Kasumi-1 (cell line): ENCODE results near the gene ORM2.

Experiments used
- DNase-seq, 2 experiments: peaks; one replicate each; lab custom pipeline; 2025; lab: John Stamatoyannopoulos, UW

The ORM2 gene

DNA sequence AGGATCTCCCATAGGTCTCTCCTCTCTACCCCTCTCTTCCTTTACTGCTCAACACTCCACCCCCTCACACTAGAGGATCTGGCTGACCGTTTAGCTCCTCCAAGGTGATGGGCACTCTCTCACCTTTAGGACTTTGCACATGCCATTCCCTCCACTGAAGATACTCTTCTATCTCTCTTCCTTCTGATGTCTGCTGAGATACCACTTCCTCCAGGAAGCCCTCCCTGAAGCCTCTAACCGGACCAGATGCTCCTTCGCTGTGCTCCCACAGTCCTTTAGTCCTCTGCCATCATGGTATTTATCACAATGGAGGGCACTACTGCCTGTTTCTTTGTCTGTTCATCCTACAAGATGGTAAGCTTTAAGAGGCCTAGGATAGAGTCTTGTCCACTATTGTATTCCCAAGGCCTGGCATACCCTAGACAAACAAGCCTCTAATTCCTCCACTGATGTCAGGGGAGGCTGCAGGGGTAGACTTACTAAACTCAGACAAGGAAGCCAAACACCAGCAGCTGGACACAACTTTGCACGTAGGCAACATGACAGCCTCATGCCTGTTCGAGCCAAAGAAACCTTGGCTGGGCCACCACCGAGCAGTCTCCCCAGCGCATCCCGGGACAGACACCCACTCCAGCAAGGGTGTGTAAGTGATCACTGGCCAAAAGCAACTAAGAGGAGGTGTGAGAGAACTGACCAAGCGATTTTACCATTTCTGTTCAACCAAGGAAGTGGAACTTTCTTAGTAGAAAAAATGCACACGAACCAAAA lies 20.2 kb downstream of the ORM2 start:
- no peak for DNase-seq

DNA sequence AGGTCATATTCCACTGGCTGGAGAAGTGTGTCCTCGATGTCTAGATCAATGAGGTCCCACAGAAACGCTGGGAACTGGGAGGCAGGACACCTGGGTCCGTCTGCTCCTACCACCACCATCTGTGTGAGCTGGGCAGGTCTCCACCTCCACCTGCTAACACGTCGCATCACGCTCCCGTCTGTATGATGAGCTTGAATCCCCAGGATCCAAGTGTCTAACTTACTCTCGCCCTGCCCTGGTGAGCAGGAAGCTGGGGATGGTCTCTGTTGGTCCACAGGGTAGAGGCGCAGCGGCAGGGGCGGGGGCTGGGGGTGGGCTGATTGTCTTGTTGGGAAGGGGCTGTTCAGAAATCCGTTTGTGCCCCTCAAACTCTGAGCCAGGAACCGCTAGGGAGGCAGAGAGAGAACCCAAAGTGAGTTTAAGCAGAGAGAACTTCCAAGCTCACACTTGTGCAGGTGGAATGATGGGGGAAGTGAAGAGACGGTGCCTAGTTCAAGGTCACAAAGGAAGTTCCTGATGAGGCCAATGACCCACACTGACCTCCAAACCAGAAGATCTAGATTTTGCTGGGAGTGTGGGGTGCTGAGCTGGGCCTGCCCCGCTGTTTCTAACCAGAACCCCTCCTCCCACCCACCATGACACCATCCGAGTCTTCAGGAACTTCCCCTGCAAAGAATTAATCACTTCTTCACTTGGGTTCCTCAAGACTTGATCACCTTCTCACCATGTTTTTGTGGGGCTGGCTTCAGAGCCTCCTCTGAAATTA lies 21.1 kb downstream of the ORM2 start:
- no peak for DNase-seq

- DNase-seq: no peak
Measured at GRCh38 chr9:114351932-114352331, 22.3 kb downstream of the ORM2 start.

DNA sequence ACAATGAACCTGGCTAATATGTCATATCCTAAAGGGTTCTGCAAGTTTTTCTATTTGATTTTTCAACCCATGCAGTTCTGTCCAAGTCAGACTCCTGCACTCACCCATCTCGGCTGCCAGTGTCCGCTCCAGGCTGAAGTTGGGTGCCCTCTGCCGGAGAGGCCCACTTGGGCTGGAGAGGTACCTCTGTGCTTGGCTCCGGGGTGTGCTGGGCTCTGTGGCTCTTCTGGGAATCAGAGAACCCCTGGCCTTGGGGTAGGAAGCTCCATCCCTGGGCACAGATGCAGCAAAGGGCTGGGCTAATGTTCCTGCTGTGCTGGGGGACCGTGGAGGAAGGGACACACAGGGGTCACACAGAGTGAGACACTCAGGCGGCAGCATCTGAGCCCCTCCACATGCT lies 26.2 kb downstream of the ORM2 start:
- no peak for DNase-seq

GRCh38 chr9:114356792-114357191 lies 27.1 kb downstream of the ORM2 start:
- no peak for DNase-seq

DNA sequence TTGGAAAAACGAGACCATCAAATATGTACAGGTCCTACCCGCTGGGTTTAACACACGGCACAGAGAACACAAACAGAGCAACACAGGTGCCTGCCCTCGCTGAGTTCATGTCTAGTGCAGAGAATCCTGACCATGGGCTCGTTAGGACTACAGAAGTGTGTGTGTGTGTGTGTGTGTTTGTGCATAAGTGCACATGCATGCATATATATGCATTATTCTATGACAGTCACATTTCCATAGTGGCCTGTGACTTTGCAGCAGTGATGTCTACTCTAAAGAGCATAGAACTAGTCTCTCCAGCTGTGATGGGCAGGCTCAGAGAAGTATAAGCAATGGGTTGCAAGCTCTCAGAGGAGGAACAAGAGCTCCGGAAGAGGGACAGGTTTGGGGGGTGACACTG lies 27.7 kb downstream of the ORM2 start:
- no peak for DNase-seq

GRCh38 chr9:114357911-114358328 lies 28.3 kb downstream of the ORM2 start:
- DNase-seq: no peak

- DNase-seq: no peak
Measured at GRCh38 chr9:114359801-114360200, 30.1 kb downstream of the ORM2 start.

GRCh38 chr9:114361542-114361941 lies 31.9 kb downstream of the ORM2 start:
- DNase-seq: no peak

GRCh38 chr9:114362394-114362793 lies 32.7 kb downstream of the ORM2 start:
- DNase-seq: no peak

DNA sequence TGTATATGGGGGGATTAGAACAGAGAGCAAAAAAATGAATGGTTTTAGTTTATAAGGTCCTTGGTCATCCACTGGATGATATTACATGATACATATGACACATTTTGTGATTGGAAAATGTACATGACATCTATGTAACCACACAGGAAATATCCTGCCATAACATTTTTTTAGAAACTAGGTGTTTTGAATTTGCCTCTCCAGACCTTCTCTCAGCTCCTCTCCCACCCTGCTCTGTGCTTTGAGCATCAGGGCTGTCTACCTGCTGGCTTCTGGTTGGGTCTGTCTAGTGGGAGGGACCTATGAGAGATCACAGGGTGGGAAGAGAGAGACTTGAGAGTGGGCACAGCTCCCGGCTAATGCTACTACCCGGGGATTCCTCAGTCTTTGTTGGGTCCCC lies 33.8 kb downstream of the ORM2 start:
- no peak for DNase-seq

DNA sequence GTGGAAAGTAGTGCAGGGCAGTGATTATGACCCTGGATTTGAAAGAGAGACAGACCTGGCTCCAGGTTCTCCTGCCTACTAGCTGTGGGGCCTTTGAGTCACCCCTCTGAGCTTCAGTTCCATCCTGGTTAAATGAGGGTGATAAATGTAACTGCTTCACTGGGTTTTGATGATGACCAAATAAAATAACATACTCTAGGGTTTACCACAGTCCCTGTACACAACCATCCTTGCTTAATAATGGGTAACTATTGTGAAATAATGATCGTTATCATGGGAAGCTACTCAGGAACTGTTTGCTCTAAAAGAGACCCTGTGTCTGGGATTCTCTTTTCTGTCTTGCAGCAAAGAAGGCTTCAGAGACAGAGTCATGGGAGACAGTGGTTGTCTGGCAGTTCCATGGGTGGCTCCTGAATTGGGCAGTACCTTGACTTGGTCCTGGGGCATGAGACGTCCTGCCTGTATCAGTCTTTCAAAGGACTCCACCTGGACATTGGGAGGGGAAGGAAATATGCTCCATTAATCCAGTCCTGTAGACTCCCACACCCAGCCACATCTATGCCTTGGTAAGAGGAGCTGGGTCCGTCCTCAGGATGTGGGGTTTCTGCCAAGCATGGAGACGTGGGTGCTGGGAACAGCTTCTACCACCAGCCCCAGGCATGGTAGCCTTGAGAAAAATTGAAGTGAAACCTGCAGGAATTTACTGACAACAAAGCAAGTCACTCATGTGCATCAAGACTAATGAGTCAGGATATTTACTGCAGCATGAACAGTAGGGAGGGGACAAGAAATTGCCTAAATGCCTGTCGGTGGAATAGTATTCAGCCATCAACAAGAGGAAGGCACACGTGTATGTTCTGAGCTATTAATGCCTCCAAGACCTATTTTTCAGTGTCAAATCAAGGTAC lies 34.7 kb downstream of the ORM2 start:
- DNase-seq: peak; percentile 73 to 75

DNA sequence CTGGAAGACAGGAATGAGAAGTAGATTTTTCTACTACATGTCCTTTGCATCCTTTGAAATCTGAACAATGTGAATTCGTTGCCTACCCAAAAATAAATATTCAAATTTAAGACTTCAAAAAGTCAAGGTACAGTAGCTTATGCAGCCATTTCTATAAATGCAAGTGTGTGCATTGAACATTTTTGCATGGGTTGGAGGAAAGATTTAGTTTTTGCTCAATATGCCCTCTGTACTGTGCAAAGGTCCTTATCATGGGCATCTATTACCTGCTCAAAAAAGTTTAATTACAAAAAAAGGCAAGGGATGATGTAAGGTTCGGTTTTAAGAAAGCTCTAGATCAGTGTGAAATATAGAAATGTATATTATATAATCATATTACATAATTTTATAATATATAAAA lies 35.5 kb downstream of the ORM2 start:
- DNase-seq: no peak

DNA sequence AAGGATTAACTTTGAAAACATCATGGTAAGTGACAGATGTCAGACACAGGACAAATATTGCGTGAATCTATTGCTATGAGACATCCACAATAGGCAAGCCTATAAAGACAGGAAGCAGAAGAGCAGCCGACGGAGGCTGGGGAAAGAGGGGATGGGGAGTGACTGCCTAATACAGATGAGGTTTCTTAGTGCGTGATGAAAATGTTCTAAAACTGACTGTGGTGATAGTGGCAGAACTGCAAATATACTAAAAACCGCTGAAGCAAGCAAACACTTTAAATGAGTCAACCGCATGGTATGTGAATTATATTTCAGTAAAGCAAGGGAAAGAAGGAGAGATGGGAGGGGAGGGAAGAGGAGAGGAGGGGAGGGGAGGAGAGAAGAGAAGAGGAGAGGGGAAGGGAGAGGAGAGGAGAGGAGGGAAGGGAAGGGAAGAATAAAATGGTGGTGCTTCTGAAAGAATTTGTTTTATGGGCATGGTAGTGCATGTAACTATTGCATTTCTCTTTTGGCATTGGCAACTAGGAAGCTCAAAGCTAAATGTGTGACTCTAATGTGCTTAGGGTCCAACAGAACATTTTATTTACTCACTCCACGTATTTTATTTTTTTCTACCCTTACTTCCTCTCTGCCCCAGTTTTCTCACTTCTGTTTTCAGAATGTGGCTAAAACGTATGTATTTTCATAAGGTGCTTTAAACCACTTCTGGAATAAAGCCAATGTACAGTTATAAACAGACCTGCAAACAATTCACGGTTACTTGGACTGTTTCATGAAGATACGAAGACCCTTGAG lies 36.9 kb downstream of the ORM2 start:
- DNase-seq: peak; percentile 58 to 67

DNA sequence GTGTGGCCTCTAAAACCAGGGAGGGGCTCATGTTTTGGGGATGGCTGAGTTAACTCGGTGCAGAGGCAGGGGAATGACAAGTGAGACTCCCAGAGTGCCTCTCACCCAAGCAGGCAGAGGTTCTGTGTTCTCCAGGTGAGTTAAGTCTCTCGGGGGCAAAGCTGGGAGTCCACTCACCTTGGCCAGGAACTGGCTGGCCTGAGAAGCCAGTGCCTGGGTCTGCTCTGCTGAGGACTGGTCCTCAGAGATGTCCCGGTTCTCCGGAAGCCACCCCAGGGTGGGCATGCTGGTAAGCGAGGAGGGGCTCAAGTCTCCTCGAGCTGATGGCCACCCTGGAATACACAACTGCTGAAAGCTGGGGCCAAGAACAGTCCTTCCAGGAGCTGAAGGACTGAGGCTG lies 37.7 kb downstream of the ORM2 start:
- no peak for DNase-seq

DNA sequence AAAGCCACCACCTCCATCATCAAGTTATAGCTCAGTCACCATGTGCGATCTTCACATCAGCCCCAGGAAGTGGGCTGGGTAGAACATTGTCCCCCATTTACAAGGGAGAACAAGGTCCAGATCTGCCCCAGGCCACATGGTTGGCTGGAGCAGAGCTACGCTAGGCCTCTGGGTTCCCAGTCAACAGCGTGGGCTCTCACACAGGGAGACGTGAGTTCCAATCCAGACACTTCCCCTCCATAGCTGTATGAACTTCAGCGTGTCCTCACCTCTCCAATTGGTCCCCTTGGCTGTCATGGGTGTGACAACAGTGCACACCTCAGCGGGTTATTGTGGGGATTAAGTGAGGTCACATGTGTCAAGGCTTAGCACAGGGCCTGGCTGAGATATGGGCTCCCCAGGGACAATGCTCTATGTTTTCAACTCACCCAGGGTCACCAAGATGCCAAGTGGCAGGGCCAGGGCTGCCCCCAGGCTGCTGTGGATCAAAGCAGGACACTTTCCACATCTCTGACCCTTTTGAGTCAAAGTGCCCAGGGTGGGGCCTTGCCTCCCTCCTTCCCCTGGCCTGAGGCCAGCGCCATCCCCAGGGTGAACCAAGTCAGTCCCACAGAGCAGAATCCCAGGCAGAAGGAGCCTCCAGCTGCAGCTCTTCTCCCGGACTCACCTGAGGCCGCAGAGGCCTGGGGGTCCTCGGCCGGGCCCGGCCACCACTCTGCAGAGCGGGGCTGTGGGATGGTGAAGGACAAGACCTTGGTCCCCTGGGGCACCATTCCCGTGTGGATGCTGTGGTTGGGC lies 38.3 kb downstream of the ORM2 start:
- no peak for DNase-seq

- DNase-seq: no peak
Measured at GRCh38 chr9:114369216-114370130, 39.8 kb downstream of the ORM2 start.

DNA sequence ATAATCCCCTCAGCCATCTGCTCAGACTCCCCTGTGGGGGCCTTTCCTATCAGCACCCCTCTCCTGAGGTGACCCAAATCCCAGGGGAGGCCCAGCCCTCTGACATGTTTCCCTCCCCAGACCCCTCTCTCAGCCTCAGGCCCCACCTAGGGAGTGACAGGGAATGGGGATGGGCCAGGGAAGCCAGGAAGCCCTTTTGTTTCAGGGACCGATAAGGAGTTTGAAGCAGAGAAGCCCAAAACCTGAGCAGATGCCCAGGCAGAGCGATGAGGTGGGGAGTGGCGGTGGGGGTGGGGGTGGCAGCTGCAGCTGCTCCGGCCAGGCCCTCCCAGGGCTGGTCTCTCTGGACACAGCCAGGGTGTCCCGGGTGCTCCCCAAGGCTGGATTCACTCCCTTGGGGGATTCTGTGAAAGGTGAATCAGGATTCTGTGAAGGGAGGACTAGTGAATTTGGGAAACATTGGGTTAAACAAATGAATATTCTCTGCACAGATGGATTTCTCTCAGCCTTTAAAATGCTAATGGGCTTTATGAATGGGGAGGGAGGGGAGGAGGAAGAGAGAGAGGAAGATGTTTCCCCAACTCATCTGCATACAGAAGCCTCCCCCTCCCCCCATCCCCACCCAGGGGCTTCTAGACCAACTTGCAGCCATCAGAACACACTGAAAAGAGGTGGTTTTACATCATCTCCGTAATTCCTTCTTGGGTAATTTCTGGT lies 40.7 kb downstream of the ORM2 start:
- no peak for DNase-seq

DNA sequence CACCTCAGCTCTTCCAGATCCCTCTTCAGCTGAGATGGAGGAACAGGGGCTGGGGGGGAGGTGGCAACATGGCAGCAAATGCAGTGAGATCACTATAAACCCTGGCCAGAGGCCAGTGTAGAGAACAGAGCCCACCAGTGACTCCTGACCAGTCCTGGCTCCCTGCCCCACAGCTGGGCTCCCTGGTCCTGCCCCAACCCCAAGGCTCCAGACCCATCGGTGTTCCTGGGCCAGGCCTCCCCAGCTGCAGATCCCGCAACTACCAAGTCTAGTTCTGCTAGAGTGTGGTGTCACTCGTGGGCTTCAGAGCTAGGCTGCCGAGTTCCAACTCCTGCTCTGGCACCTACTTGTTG lies 41.3 kb downstream of the ORM2 start:
- DNase-seq: no peak
